ENCODE results near the gene IFI44.

- TF ChIP-seq CTCF (conservative IDR thresholded peaks at IDR 0.05) (no peak), ZFX (IDR thresholded peaks at IDR 0.05) (no peak)
These were observed 2.5 kb downstream of the IFI44 start for GRCh38 chr1:78652019-78652560.

Data from C4-2B (cell line).